Activated CD8-positive, alpha-beta memory T cell treated with anti-CD3 and anti-CD28 coated beads, Interleukin-2, amount 50 U/mL, for 24 hours (primary cell): ENCODE data around the gene WDR49.

ENCODE experiments used
- DNase-seq: peaks from one replicate; pipeline ENCODE4 v3.0.0-alpha.2; 2020; ENCODE audit errors: extremely low read depth

The WDR49 gene

DNA sequence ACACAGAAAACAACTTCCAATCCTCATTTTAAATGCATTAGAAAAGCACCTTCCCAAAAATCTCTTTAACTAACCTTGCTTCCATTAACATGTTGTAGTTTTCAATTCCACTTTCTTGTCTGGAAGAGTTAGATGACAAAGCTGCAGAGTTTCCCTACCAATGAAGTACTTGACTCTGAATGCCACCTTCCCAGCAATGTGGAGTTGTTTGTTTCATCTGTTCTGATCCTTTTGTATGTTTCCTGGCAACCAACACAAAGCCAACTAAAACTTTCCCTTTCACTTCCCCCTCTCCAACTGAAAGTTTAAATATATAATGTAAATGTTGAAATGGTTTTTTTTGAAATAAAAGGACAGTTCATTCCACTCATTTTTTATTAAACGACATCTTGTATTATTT lies at the start of gene WDR49:
WDR49 (minus strand) TSS at position 183 of the 400 bp plus-strand sequence. CDS start 517 bp downstream, outside the sequence.
- no peak for DNase-seq

DNA sequence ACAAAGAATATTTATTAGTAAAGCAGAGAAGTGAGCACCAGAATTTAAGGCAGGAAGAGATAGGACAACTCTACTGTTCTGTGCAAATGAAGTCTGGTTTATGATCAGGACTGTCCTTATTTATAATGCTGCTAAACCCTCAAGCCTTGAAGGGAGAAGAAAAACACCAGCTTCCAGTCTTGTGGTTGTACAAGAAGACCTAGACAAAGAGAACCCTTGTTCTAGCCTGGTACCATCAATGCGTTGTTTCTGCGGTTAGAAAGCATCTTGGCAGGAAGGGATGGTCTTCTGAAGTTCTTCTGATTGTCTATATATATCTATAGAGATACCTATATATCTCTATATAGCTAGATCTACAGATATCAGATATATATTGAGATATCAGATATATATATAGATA lies 47.2 kb upstream of the WDR49 start:
- no peak for DNase-seq

DNA sequence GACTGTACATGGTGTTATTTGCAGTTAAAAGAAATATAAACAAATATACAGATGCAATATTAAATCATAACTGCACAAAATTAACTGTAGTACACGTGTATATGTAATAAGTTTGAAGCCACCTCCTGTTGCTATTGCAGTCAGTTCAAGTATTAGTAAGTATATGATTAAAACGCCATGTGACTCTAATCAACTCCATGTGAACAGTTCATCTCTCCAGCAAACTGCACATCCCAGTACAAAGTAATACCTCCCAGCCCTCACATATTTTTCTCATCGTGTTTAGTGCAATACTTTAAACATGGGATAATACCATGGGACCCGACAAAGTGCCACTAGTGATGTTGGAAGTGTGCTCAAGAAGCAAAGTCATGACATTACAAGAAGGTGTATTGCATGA lies 46.3 kb upstream of the WDR49 start:
- DNase-seq = no peak

DNA sequence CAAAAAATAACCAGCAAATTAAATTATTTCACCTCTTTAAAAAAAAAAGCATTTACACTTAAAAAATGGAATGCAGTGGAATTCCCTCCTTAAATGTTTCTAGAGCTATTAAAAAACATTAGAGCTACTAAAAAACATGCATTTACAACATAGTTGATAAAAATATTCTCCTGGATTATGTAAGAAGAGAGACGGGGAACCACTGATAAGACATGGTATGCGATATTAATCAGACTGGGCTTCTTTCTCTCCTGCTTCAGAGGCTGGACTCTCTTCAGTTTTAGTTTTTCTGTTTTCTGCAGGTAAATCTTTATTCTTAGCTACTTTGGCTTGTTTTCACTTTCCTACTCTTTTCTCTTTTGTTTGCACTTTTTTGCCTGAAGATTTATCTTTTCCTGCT lies 40.4 kb upstream of the WDR49 start:
- no peak for DNase-seq

DNA sequence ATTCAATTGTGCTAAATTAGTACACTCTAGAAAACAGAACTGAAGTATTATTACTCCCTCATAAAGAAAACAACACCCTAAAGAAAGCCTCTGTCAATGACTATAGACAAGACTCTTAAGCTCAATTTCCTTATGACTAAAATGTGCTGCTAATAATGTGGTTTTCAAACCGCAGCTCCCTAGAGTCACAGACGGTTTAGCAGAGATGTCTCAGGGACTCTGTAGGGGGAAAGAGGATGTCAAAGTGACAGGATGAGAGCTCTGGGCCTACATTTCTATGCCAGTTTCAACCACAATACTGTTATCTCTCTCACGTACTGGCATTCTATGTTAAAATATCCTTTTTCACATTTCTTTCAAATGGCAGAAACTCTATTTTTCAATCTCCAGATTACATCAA lies 37.6 kb upstream of the WDR49 start:
- DNase-seq = no peak

DNA sequence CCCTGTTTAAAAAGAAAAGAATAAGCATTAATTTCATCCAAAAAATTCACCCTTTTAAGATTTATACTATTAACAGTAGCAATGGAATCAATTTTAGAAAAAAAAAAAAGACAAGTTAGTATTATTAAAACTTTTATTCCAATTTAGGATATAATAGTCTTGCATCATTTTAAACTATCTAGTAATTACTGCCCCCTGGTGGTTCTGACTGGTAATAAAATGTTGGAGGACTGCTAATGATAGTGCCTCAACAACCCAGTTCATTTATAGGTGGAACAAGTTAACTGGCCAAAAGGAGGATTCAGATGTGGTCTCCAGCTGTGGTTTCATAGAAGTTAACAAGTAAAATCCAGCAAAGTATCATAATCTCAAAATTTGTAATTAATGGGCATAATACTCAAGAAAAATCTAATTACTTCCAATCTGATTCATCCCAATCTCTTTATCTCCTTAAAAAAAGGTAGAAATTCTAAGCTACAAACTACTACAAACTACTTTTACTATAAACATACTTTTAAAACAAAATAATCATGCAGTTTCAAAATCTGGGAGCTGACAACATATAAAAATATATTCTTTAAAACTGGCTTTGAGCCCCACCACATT lies 30.7 kb upstream of the WDR49 start:
- no peak for DNase-seq

DNA sequence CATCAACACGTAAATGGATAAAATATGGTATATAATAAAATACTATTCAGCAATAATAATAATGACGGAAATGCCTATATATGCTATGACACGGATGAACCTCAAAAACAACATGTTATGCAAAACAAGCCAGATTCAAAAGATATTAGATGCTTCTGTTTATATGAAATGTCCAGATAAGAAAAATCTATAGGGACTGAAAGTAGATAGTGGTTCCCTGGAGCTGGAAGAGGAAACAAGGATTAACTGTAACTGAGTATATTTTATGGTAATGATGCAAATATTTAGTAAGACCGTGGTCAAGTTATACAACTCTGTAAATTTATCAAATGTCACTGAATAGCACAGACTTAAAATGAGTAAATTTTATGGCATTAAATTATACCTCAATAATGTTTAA lies 25.8 kb upstream of the WDR49 start:
- DNase-seq = no peak

DNA sequence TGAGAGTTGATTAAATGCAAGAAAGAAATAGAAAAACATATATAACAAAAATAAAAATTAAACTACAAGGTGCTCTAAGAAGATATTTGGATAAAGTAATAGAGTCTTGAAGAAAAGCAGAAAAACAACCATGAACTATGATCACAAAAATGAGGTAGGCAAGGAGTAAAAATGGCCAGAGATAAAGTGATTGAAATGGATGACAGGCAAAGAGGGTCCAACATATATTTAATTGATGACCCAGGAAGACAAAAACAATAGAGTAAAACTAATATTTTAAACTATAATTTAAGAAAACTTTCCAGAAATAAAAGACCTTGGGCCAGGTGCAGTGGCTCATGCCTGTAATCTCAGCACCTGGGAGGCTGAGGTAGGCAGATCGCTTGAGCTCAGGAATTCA lies 22.1 kb upstream of the WDR49 start:
- DNase-seq = no peak

DNA sequence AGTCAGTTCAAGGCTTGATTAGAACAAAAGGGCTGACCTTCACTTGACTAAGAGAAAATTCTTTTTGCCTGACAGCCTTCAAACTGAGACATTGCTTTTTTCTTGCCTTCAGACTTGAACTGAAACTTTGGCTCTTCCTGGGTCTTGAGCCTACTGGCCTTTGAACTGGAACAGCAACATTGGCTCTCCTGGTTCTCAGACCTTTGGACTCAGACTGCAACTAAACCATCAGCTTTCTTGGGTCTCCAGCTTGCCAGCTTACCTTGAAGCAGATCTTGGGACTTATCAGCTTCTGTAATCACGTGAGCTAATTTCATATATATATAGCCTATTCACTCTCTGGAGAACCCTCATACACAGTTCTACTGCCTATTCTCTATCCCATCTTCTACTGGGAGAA lies 19.5 kb upstream of the WDR49 start:
- no peak for DNase-seq

DNA sequence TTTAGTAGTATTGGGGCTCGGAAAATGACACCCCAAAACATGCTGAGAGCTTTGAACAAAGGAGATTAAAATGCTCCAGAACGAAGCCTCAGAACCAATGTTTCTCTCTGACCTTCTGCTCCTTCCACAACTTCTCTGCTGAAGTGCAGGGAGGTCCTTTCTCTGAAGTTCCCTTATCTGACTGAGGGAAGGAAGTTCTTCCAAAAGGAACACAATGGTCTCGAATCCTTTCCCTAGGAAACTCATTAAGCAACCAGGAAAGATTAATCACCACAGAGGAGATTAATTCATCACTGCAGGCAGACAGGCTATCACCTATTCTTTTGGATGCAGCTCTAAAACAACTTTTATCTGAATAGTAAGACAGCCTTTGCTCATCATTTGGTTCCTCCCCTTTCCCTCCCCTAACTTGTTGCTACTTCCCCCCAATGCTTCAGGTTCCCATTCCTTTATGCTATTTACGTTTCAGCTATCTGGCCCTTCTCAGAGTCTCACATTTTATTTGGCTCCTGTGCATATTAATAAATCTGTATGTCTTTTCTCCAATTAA lies 18.2 kb upstream of the WDR49 start:
- no peak for DNase-seq

DNA sequence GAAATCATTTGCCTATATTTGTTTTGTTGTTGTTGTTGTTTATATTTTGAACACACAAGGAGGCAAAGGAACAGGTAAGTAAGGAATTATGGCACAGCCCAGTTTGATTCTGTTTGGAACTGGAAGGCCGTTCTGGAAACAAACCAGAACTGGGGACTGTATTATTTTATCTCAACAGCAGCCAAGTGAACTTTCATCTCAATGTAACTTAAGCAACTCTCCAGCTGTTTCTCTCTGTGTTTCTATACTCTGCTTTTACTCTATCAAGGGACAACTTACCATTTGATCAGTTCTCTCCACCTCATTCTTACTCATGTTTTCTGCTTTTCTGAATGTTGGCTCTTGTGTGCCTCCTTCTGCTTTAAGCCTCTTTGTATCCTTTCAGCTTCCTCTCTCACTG lies 16.0 kb upstream of the WDR49 start:
- no peak for DNase-seq

DNA sequence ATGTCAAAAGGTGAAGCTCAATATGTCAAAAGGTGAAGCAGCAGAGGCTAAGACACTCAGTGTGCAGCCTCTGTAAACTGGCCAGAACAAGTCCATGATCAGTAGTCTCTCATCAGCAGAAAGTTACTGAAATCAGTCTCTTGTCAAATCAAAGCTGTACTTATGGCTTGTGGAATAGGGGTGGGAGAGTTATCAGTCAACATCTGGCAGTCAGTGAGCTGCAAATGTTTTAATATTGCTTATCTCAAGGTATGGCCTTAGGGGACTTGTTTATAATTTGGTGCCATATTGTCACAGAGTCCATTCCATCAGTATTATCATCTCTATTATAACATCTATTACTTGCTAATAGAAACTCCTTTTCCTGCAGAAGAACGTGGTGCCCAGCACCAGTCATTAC lies 14.9 kb upstream of the WDR49 start:
- no peak for DNase-seq

DNA sequence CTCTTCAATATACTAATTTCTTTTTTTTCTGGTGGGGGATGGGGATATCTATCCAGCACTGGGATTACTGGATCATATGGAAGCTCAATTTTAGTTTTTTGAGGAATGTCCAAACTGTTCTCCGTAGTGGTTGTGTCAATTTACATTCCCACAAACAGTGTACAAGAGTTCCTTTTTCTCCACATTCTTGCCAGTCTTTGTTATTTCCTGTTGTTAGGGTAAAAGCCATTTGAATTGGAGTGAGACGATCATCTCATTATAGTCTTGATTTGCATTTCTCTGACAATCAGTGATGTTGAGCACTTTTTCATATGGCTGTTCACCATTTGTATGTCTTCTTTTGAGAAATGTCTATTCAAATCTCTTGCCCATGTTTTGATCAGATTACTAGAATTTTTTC lies 12.8 kb upstream of the WDR49 start:
- no peak for DNase-seq

DNA sequence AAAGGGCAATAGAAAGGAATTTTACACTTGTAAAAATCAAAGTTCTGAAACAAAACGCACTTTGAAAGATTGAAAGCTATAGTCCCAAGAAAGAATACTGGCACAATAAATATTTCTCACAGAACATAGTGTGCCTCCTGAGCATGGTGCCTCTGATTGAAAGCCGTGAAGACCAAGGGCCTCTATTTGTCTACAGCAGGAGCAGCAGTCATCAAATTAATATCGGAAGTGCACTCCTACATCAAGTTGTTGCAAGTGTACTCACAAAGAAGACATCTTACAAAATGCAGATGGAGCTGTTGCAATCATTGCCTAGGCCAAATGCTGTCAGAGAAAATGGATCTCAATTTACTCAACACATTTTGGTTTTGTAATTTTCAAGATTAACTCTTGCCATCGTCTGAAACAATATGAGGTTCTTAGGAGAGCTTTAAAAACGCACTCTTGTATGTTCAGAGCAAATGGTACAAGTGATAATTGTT lies 9.2 kb upstream of the WDR49 start:
- no peak for DNase-seq

DNA sequence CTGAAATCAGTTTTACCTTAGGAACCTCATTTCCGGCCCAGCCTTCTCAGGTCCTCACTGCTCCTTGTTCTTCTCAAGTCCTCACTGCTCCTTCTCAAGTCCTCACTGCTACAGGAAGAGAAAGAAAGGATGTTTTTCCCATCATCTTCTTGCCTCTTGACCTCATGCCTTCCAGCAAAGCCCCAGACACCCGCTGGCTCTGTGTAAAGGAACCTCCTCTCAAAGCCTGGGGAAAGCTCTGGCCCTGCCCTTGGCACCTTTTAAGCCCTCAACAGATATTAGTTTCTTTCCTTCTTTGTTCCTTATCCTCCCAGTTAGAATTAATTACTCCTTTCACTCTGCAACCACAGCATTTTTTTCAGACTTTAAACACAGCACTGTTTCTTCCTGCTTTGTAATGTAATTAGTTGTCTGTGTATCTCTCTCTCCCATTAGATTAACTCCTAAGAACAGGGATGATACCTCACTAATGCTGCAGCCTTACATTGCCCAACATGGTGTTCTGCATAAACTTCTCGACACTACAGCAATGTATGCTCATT lies 4.0 kb upstream of the WDR49 start:
- no peak for DNase-seq

DNA sequence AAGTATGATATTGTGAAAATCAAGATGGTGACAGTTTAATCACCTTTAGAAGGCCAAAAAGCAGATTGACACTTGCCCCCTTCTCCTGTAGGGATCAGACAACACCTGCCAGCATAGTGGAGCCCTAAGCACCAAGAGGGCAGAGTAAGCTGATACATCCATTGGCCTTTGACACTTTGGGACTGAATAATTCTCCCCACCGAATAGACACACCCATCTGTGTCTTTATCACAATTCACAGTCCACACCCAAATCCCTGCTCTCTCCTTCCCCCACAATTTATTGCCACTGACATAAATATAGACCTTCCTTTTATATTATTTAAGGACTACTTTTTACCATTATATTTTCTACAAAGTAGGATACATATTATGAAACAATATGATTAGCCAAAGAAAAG lies 3.1 kb upstream of the WDR49 start:
- no peak for DNase-seq

DNA sequence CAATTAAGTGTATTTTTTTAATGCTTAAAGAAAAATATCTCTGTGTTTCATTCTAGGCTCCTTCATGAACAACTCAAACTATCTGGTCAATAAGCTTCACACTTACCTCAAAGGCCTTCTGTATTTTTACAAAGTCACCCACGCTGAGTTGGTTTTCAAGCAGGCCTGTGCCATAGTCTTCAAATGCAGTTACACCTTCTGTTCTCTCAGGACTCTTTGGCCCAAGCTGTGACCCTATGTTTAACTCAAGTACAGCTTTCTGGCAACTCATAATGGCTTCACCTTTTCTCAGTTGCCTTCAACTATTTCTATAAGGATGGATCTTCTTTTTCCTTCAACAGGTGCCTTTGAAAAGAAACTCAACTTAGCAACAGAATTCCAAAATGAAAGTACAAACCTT lies 587 bp downstream of the WDR49 start:
- DNase-seq = no peak

DNA sequence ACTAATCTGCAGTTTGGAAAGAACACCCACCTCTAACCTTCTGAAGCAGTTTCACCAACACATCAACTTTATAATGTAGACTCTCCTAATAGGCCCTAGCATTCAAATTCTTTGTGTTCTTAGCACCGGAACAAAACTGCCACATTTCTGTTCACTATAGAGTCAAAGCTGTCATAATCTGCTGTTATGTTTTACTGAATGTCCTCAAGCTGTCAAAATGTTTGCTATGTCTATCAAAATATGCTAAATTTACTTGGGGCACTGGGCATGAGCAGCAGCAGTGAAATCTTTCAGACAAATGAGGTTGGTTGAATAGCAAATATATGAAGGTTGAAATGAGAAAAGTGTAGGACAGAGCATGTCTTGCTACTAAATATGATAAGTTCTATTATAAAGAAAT lies 1.9 kb downstream of the WDR49 start:
- no peak for DNase-seq

DNA sequence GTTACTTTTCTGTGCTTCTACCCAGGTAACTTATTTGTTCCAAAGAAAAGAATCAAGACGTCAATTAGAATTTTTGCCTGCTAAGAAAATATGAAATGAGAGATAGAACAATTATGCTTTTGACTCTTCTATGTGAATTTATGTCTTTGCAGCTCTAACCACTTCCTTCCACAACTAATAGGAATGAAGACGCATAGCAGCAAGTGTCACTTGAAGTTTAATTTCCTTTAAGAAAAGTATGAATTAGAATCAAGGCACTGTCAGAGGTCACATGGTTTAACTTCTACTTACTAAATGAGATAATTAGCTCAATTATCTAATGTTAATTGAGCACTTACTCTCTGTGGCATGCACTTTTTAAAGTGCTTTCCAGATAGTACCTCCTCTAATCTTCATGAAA lies 3.3 kb downstream of the WDR49 start:
- DNase-seq = no peak

DNA sequence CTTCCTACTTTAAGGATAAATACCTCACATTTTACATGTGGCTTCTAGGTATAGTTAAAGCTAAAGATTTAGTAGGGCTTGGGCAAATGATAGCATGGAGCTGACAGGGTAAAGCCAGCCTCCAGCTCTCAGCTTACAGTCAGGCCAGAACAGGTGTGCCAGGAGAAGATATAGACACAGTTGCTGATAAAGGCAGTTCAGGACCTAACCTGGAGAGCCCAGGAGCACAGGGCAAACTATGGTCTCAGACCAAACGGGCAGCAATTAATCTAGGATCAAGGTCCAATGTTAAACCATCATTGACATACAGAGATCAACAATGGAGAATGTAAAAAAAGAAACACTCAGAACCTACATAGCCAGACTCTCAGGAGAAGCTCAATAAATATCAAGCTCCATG lies 4.0 kb downstream of the WDR49 start:
- no peak for DNase-seq

DNA sequence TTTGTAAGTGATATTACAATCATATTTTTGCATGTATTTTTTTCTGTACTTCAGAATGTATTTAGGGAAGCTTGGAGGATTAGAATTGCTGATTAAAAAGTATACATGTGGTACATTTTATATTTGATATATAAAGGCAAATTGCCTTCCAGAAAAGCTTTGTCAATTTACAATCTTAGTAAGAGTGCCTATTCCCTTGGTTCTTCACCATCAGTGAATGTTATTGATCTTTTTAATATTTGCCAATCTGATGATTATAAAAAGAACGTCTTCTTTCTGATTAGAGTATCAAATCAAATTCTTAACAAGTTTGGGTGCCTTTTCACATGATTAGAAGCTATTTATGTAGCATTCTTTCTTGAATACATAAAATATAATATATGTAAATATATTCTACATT lies 9.1 kb downstream of the WDR49 start:
- DNase-seq = no peak

DNA sequence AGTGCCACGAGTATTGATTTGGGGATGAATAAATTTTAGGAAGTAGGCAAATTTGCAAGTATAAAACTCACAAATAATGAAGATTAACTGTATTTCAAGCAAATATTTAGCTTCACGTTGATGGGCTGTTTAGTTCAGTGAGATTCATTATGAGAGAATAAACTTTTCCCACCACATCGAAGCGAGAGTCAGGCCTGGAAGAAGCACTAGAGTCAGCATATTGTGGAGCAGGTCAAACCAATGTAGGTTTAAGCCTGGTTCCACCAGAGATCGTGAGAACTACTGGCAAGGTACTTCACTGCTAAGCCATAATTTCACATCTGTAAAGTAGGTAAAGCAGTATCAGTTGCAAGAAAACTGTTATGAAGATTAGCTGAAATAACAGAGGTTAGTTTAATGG lies 22.3 kb downstream of the WDR49 start:
- no peak for DNase-seq

DNA sequence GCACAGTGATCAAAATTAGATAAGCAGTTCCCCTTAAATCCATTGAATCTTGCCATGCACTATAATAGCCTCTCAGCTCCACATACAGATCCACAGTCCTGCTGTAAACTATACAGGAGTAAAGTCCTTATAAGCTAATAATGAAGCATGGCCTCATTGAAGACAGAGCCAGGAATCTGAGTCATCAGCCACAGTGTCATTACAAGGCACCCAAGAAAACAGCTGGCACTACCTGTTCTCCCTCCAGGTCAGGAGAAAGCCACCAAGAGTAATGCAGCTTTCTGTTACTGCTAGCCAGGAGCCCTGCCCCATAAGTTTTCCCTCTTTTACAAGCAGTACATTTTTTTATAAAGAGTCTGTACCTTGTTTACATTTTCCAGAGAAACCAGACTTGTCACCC lies 27.3 kb downstream of the WDR49 start:
- no peak for DNase-seq

DNA sequence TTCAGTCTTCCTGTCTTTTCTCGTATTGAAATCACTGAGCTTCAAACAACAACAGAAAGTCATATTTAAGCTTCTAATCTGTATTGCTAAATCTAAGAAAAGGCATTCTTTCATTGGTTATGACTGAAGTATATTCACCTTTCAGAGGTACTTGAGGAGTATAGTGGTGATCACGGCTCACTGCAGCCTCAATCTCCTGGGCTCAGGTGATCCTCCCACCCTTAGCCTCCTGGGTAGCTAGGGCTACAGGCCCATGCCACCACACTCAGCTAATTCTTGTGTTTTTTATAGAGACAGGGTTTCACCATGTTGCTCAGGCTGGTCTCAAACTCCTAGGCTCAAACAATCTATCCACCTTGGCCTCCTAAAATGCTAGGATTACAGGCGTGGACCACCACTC lies 38.7 kb downstream of the WDR49 start:
- DNase-seq = no peak
